Skeletal muscle tissue (tissue), 4 donors: Measurements from ENCODE around the gene GAS7. TPM values are rescaled to one million over a fixed set of nuclear protein-coding genes. Genes with fewer than 3 reads are reported as not detected.

Source experiments
- H3K27ac ChIP-seq: one replicate; pipeline ENCODE4 v1.7.0; 2013; ENCODE audit warnings: mild to moderate bottlenecking, low read depth, low read length, inconsistent platforms
- H3K27me3 ChIP-seq, 3 donors: one replicate each; pipeline ENCODE4 v1.7.0; 2013; ENCODE audit warnings: low read length in 3 of 3; ENCODE audit not compliant: control insufficient read depth in 3 of 3, insufficient read depth in 3 of 3
- H3K36me3 ChIP-seq, 3 donors: one replicate each; pipeline ENCODE4 v1.7.0; 2013; ENCODE audit warnings: low read length in 3 of 3; ENCODE audit not compliant: control insufficient read depth in 3 of 3, insufficient read depth in 3 of 3
- H3K4me1 ChIP-seq, 3 donors: one replicate each; pipeline ENCODE4 v1.7.0; 2013; ENCODE audit warnings: low read length in 3 of 3, mild to moderate bottlenecking in 3 of 3; ENCODE audit not compliant: control insufficient read depth in 3 of 3, insufficient read depth in 3 of 3
- H3K4me3 ChIP-seq, 3 donors: one replicate each; pipeline ENCODE4 v1.7.0; 2013; ENCODE audit warnings: low read length in 3 of 3
- H3K9ac ChIP-seq, 3 donors: one replicate each; pipeline ENCODE4 v1.7.0; 2013; ENCODE audit warnings: low read length in 3 of 3, mild to moderate bottlenecking in 3 of 3, moderate library complexity in 2 of 3, low read depth in 1 of 3
- H3K9me3 ChIP-seq, 3 donors: one replicate each; pipeline ENCODE4 v1.7.0; 2013; ENCODE audit warnings: low read length in 3 of 3; ENCODE audit not compliant: control insufficient read depth in 3 of 3
- total RNA-seq: library from RNA; depleted of rRNA; stranded (reverse); fragments of >200 nt; gene quantifications from one replicate; pipeline ENCODE4 v1.2.3, GENCODE V29; 2014
- donor health status: Osteomylitis.

The GAS7 gene
- total RNA-seq, 1 donor from 2014 or later = 58.5 TPM

DNA sequence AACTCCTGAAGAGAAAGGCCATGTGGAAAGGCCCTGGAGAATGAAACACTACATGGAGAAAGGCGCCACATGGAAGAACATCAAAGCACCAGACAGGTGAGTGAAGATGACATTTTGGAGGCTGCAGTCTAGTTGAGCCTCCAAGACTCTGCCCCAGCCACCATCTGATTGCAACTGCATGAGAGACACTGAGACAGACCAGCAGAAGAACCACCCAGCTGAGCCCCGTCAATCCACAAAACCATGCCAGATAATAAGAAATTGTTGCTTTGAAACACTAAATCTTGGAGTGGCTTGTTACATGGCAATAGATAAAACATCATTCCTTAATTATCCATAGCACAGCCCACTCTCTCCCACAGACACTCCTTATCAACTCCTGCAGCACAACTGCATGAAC is 4.8 kb downstream of the GAS7 start:
- Histone ChIP-seq H3K36me3 (no peaks in the 10 kb centered on the region), H3K9me3 (peaks cover 6 to 9% (median 6%) of the 10 kb centered on the region in 3 donors), H3K4me1 (peaks cover 0 to 2% (median 0%) of the 10 kb centered on the region in 3 donors), H3K4me3 (peak overlapping the region in 1 of 3 donors; percentile 18), H3K9ac (no peak overlapping the region), H3K27ac (no peak overlapping the region), H3K27me3 (peaks cover 4 to 23% (median 12%) of the 10 kb centered on the region in 3 donors)

- Histone ChIP-seq H3K4me1 (peaks cover 0 to 2% (median 0%) of the 10 kb centered on the region in 3 donors), H3K4me3 (no peak overlapping the region), H3K9ac (no peak overlapping the region), H3K36me3 (no peaks in the 10 kb centered on the region), H3K27me3 (peaks cover 4 to 23% (median 8%) of the 10 kb centered on the region in 3 donors), H3K9me3 (peaks cover 6 to 9% (median 6%) of the 10 kb centered on the region in 3 donors), H3K27ac (peak overlapping the region; percentile 45)
These were observed 5.4 kb downstream of the GAS7 start for GRCh38 chr17:10192972-10193371.

DNA sequence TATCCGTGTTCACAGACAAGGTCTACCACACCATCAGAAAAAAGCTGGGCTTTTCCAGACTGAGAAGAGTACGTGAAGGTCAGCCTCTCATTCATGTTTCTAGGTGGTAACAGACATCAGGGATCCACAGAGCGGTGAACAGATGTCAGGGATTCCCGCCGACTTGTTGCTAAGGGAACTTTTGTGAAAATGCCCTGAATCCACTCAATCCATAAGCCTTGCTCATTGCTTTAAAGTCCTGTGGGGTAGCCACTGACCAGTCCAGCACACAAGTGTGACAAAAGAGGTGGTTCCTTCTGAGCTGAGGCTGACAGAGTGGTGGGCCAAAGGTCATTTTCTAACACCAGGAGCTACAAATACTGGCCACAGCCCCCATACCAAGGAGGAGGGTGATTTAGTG is 5.9 kb downstream of the GAS7 start:
- H3K27ac ChIP-seq = peak overlapping the region; percentile 45

DNA sequence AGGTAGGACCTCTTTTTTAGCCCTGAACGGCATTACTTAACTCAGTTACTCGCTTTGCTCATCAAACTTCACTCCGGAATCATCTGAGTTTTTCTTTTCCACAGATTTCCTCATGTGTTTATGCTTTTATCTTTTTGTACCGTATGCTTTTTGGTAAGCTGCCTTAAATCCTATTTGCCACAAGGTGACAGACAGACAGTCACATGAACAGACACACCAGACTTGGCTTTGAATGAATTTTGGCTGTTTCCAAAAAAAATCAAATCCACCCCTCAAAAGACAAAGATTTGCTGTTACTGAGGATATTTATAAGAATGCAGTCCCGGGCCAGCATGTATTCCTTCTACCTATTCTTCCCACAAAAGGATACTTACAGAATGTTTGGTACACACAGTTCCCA is 10.9 kb downstream of the GAS7 start:
- Histone ChIP-seq H3K4me1 (peaks cover 0 to under 1% (median 0%) of the 10 kb centered on the region in 3 donors), H3K36me3 (no peaks in the 10 kb centered on the region), H3K9ac (no peak overlapping the region), H3K27ac (no peak overlapping the region), H3K27me3 (peaks cover 0 to 3% (median 0%) of the 10 kb centered on the region in 3 donors), H3K4me3 (no peak overlapping the region), H3K9me3 (peaks cover 0 to 3% (median 0%) of the 10 kb centered on the region in 3 donors)

More for the DNA sequence above, 5.9 kb downstream of the GAS7 start:
- H3K36me3 ChIP-seq = no peaks in the 10 kb centered on the region
- H3K4me3 ChIP-seq = no peak overlapping the region
- H3K9me3 ChIP-seq = peaks cover 6 to 9% (median 6%) of the 10 kb centered on the region in 3 donors
- peaks cover under 1 to 18% (median 3%) of the 10 kb centered on the region in 3 donors for H3K27me3 ChIP-seq
- peaks cover 0 to 2% (median 0%) of the 10 kb centered on the region in 3 donors for H3K4me1 ChIP-seq
- H3K9ac ChIP-seq = no peak overlapping the region

- Histone ChIP-seq H3K9me3 (no peaks in the 10 kb centered on the region), H3K36me3 (no peaks in the 10 kb centered on the region), H3K27me3 (peaks cover 0 to 3% (median 0%) of the 10 kb centered on the region in 3 donors), H3K4me1 (no peaks in the 10 kb centered on the region), H3K4me3 (no peak overlapping the region), H3K27ac (no peak overlapping the region), H3K9ac (no peak overlapping the region)
These were observed 11.5 kb downstream of the GAS7 start for GRCh38 chr17:10186771-10187410.

GRCh38 chr17:10183931-10184930 is 14.2 kb downstream of the GAS7 start:
- Histone ChIP-seq H3K4me1 (no peaks in the 10 kb centered on the region), H3K4me3 (no peak overlapping the region), H3K36me3 (no peaks in the 10 kb centered on the region), H3K9me3 (no peaks in the 10 kb centered on the region), H3K27ac (no peak overlapping the region), H3K9ac (no peak overlapping the region), H3K27me3 (peaks cover 0 to 3% (median 0%) of the 10 kb centered on the region in 3 donors)

DNA sequence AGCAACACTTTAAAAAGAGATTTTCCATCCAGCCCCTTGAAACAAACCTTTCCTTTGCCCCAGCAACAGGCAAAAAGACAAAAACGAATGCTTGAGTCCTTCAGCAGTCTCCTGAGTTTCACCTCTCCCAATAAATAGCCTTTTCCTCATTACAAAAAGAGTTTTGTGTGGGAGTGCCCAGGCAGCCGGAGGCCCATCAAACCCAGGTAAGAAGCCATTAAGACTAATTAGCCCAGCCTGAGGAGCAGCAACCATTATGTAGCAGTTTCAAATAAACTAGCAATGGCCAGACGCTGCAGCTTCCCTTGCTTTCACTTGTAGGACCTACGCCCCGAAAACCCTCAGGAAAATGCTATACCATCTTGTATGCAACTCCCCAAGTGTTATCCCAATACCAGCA is 15.6 kb downstream of the GAS7 start:
- H3K9ac ChIP-seq = no peak overlapping the region
- H3K36me3 ChIP-seq = no peaks in the 10 kb centered on the region
- H3K9me3 ChIP-seq = no peaks in the 10 kb centered on the region
- peaks cover 0 to 3% (median 0%) of the 10 kb centered on the region in 3 donors for H3K27me3 ChIP-seq
- no peak overlapping the region for H3K27ac ChIP-seq
- H3K4me3 ChIP-seq = no peak overlapping the region
- peaks cover 2 to 7% (median 5%) of the 10 kb centered on the region in 3 donors for H3K4me1 ChIP-seq

DNA sequence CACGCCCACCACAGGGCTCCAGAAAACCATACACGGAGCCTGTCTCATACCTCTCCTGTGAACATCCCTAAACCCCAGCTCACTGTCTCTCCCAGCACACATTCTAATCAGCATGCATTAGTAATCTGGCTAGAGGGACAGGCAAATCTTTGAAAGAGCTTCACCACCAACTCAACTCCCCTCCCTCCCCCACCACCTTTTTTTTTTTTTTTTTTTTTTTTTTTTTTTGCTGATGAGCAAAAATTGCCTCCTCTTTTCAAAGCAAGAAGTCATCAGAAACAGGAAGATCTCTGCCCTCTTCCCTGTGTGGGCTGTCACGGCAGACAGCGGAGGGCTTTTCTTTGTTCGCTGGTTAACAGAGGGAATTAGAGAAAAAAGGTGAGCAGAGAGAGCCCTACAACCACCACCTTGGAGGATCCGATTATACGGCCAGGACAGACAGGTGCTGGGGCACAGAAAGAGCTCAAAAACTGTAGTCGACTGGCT is 19.9 kb downstream of the GAS7 start:
- no peak overlapping the region for H3K27ac ChIP-seq

DNA sequence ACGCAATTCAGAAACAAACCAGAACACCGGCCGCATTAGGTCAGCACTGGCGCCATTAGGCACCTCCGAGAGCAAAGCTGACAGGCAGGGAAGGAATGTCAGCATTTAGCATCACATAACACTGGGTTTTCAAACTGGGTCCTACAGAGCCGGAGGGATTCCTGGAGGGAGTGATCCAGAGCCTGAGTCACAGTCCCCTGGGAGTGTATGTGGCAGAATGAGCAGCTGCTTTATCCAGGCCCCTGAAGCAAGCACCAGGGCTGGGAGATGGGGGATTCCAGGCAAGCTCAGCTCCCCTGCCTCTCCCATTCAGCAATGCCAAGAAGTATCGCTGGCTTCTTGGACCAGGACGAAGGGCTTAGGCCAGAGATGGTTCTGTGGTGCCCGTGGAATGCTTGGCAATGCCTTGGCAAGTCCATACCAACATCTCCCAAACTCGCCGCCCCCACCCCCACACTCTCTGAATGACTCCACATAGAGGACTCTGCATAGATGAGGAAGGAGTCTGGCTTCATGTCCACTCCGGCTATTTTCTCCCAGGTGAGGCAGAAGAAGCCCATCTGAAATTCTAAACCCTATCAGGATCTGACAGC is 20.4 kb downstream of the GAS7 start:
- peaks cover 2 to 16% (median 13%) of the 10 kb centered on the region in 3 donors for H3K4me1 ChIP-seq
- H3K27ac ChIP-seq = no peak overlapping the region
- no peaks in the 10 kb centered on the region for H3K36me3 ChIP-seq
- H3K27me3 ChIP-seq = peaks cover 0 to 3% (median 0%) of the 10 kb centered on the region in 3 donors
- no peak overlapping the region for H3K4me3 ChIP-seq
- no peaks in the 10 kb centered on the region for H3K9me3 ChIP-seq
- no peak overlapping the region for H3K9ac ChIP-seq

More for the DNA sequence above, 19.9 kb downstream of the GAS7 start:
- Histone ChIP-seq H3K9ac (no peak overlapping the region), H3K27me3 (peaks cover 0 to 3% (median 0%) of the 10 kb centered on the region in 3 donors), H3K4me3 (no peak overlapping the region), H3K4me1 (peaks cover 2 to 16% (median 13%) of the 10 kb centered on the region in 3 donors), H3K36me3 (no peaks in the 10 kb centered on the region), H3K9me3 (no peaks in the 10 kb centered on the region)
